Liver (tissue), 9 donors: ENCODE measurements around the gene DCTN5. TPM values are rescaled to one million over a fixed set of nuclear protein-coding genes. Genes with fewer than 3 reads are reported as not detected.

Experiments used
- DNase-seq: peaks from one replicate; pipeline ENCODE4 v3.0.0-alpha.2; 2017; ENCODE audit warnings: low spot score
- H3K27ac ChIP-seq, 2 donors: one replicate each; pipeline ENCODE4 v1.7.0; 2013; ENCODE audit warnings: inconsistent platforms in 2 of 2, low read length in 2 of 2, control low read depth in 1 of 2, low read depth in 1 of 2, mild to moderate bottlenecking in 1 of 2
- H3K27me3 ChIP-seq, 4 donors: one replicate each; pipeline versions ENCODE4 v1.6.1 to v1.7.0; 2013; ENCODE audit warnings: low read length in 3 of 4, inconsistent platforms in 1 of 4, mild to moderate bottlenecking in 1 of 4, moderate library complexity in 1 of 4; ENCODE audit not compliant: control insufficient read depth in 4 of 4, insufficient read depth in 4 of 4
- H3K36me3 ChIP-seq, 4 donors: one replicate each; pipeline versions ENCODE4 v1.6.1 to v1.7.0; 2013; ENCODE audit warnings: low read length in 3 of 4, mild to moderate bottlenecking in 3 of 4, low read depth in 1 of 4, moderate library complexity in 1 of 4; ENCODE audit not compliant: control insufficient read depth in 4 of 4, insufficient read depth in 3 of 4
- H3K4me1 ChIP-seq, 4 donors: one replicate each; pipeline versions ENCODE4 v1.6.1 to v1.7.0; 2013; ENCODE audit warnings: low read length in 3 of 4, mild to moderate bottlenecking in 3 of 4, moderate library complexity in 1 of 4; ENCODE audit not compliant: control insufficient read depth in 4 of 4, insufficient read depth in 4 of 4
- H3K4me3 ChIP-seq, 3 donors: one replicate each; pipeline versions ENCODE4 v1.6.1 to v1.7.0; 2013; ENCODE audit warnings: low read length in 3 of 3, control low read depth in 1 of 3, low read depth in 1 of 3, mild to moderate bottlenecking in 1 of 3
- H3K9ac ChIP-seq, 2 donors: one replicate each; pipeline ENCODE4 v1.7.0; 2013; ENCODE audit warnings: low read length in 2 of 2, mild to moderate bottlenecking in 2 of 2, moderate library complexity in 2 of 2, control low read depth in 1 of 2, low read depth in 1 of 2
- H3K9me3 ChIP-seq, 4 donors: one replicate each; pipeline versions ENCODE4 v1.6.1 to v1.7.0; 2013; ENCODE audit warnings: low read length in 3 of 4; ENCODE audit not compliant: control insufficient read depth in 4 of 4
- ATF3 ChIP-seq: IDR thresholded peaks from 2 replicates; pipeline ENCODE4 v1.6.1; 2016; ENCODE audit warnings: antibody characterized with exemption
- CTCF ChIP-seq: fragments of 150-350 bp; IDR thresholded peaks from 2 replicates; pipeline ENCODE4 v1.5.1; 2017; ENCODE audit warnings: improper control_type of control experiment, low read depth, low read length; ENCODE audit not compliant: missing input control
- EGR1 ChIP-seq, 2 donors: IDR thresholded peaks; 2 replicates each; pipeline ENCODE4 v1.6.1; 2016 to 2018; ENCODE audit warnings: antibody characterized with exemption in 2 of 2, low read depth in 2 of 2
- FOXA1 ChIP-seq: IDR thresholded peaks from 2 replicates; pipeline ENCODE4 v1.6.1; 2016; ENCODE audit warnings: antibody characterized with exemption
- FOXA2 ChIP-seq: IDR thresholded peaks from 2 replicates; pipeline ENCODE4 v1.6.1; 2016; ENCODE audit warnings: antibody characterized with exemption
- GABPA ChIP-seq, 2 donors: IDR thresholded peaks in 1 of 2; conservative IDR thresholded peaks in 1 of 2; 2 replicates each; pipeline ENCODE4 v1.6.1; 2016; ENCODE audit warnings: antibody characterized with exemption in 2 of 2, mild to moderate bottlenecking in 1 of 2, moderate library complexity in 1 of 2
- HNF4A ChIP-seq, 2 donors: conservative IDR thresholded peaks; 2 replicates each; pipeline ENCODE4 v1.6.1; 2016; ENCODE audit warnings: antibody characterized with exemption in 2 of 2, mild to moderate bottlenecking in 2 of 2
- HNF4G ChIP-seq: IDR thresholded peaks from 2 replicates; pipeline ENCODE4 v1.6.1; 2016; ENCODE audit warnings: antibody characterized with exemption
- JUND ChIP-seq, 2 donors: IDR thresholded peaks; 2 replicates each; pipeline ENCODE4 v1.6.1; 2016; ENCODE audit warnings: antibody characterized with exemption in 2 of 2
- NR2F2 ChIP-seq: IDR thresholded peaks from 2 replicates; pipeline ENCODE4 v1.6.1; 2016; ENCODE audit warnings: antibody characterized with exemption
- RAD21 ChIP-seq, 2 donors: IDR thresholded peaks; 2 replicates each; pipeline ENCODE4 v1.6.1; 2016; ENCODE audit warnings: antibody characterized with exemption in 2 of 2, mild to moderate bottlenecking in 2 of 2
- RXRA ChIP-seq, 2 donors: IDR thresholded peaks; 2 replicates each; pipeline ENCODE4 v1.6.1; 2017 to 2018; ENCODE audit warnings: antibody characterized with exemption in 2 of 2, mild to moderate bottlenecking in 1 of 2
- TAF1 ChIP-seq: conservative IDR thresholded peaks from 2 replicates; pipeline ENCODE4 v1.6.1; 2016; ENCODE audit warnings: antibody characterized with exemption, mild to moderate bottlenecking
- YY1 ChIP-seq: IDR thresholded peaks from 2 replicates; pipeline ENCODE4 v1.6.1; 2016; ENCODE audit warnings: antibody characterized with exemption, mild to moderate bottlenecking
- WGBS: extraction: QIAGEN DNeasy Blood & Tissue Kit; methylation state at CpG from one replicate; pipeline ENCODE4 v1.1.7; 2013; 5-methylcytosine and 5-hydroxymethylcytosine counted together
- polyA plus RNA-seq, 2 donors: library from polyadenylated mRNA; stranded (reverse) in 1 of 2; unstranded in 1 of 2; fragments of 200-250 nt in 1 of 2; fragments of >200 nt in 1 of 2; fragmentation: Nextera tagmentation in 1 of 2; extraction: Ambion mirVana in 1 of 2; gene quantifications; one replicate each; pipeline versions ENCODE4 v1.2.1 to v1.2.3, GENCODE V29; 2013 to 2015
- total RNA-seq, 2 donors: library from RNA; depleted of rRNA; stranded (reverse); fragments of >200 nt; gene quantifications; one replicate each; pipeline ENCODE4 v1.2.3, GENCODE V29; 2014
- TF ChIP-seq, protein P1 (sequence below): IDR thresholded peaks from 2 replicates; pipeline ENCODE4 v1.6.1; 2016; ENCODE audit warnings: antibody characterized with exemption, mild to moderate bottlenecking
- TF ChIP-seq, protein P2 (sequence below): IDR thresholded peaks from 2 replicates; pipeline ENCODE4 v1.6.1; 2016; ENCODE audit warnings: antibody characterized with exemption
- TF ChIP-seq, protein P3 (sequence below): IDR thresholded peaks from 2 replicates; pipeline ENCODE4 v1.6.1; 2016; ENCODE audit warnings: antibody characterized with exemption
- donor health status: healthy.
- donor health status: healthy.
- donor health status: healthy.
- donor health status: healthy.
- donor health status: healthy.

DCTN5 gene
- total and polyA plus RNA-seq, 4 donors, result 8.3 to 20.9 (median 16.0) TPM

DNA sequence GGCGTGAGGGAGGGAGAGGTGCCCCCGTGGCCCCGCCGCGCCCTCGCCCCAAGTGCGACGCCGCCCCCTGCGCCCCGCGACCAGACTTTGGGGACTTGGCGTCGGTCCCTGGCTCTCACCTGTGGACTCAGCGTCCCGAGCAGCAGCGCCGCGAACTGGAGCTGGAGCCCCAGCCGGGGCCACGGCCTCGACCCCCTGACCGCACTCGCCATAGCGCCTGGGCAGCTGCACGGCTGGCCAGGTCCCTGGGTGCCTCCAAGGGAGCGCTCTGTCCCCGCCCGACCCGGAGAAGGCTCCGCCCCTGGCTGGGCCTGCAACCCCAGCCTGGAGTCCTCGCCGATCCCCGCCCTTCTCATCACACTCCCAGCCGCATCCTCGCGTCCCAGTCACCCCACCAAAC, 71.7 kb downstream of the DCTN5 start, which contains the start of gene ERN2:
Gene ERN2, minus strand, starts transcription at position 247 of the 400 bp plus-strand sequence. Its CDS starts 35 bp downstream, at position 212.
- no peak within 1 kb of the TSS for H3K27ac ChIP-seq
- no peaks in the 10 kb centered on the region for H3K36me3 ChIP-seq
- H3K4me3 ChIP-seq, result no peak within 1 kb of the TSS
- no peaks in the 10 kb centered on the region for H3K4me1 ChIP-seq
- peaks cover 0 to 4% (median 2%) of the 10 kb centered on the region in 4 donors for H3K9me3 ChIP-seq
- H3K27me3 ChIP-seq, result peaks cover 0 to 7% (median 3%) of the 10 kb centered on the region in 4 donors
- 5% methylated on average over 37 of the region's 37 CpGs for whole genome bisulfite sequencing
- H3K9ac ChIP-seq, result no peak within 1 kb of the TSS
- no peak for TF ChIP-seq CTCF
- TF ChIP-seq TAF1, result no peak
- TF ChIP-seq, protein P1, sequence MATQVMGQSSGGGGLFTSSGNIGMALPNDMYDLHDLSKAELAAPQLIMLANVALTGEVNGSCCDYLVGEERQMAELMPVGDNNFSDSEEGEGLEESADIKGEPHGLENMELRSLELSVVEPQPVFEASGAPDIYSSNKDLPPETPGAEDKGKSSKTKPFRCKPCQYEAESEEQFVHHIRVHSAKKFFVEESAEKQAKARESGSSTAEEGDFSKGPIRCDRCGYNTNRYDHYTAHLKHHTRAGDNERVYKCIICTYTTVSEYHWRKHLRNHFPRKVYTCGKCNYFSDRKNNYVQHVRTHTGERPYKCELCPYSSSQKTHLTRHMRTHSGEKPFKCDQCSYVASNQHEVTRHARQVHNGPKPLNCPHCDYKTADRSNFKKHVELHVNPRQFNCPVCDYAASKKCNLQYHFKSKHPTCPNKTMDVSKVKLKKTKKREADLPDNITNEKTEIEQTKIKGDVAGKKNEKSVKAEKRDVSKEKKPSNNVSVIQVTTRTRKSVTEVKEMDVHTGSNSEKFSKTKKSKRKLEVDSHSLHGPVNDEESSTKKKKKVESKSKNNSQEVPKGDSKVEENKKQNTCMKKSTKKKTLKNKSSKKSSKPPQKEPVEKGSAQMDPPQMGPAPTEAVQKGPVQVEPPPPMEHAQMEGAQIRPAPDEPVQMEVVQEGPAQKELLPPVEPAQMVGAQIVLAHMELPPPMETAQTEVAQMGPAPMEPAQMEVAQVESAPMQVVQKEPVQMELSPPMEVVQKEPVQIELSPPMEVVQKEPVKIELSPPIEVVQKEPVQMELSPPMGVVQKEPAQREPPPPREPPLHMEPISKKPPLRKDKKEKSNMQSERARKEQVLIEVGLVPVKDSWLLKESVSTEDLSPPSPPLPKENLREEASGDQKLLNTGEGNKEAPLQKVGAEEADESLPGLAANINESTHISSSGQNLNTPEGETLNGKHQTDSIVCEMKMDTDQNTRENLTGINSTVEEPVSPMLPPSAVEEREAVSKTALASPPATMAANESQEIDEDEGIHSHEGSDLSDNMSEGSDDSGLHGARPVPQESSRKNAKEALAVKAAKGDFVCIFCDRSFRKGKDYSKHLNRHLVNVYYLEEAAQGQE, result no peak
- no peak for TF ChIP-seq HNF4G
- TF ChIP-seq, protein P2, sequence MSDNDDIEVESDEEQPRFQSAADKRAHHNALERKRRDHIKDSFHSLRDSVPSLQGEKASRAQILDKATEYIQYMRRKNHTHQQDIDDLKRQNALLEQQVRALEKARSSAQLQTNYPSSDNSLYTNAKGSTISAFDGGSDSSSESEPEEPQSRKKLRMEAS, result no peak
- TF ChIP-seq ATF3, result no peak
- TF ChIP-seq EGR1 (IDR thresholded peaks at IDR 0.05; ENCODE audit: low read depth in 2 of 2), result no peak
- no peak for TF ChIP-seq HNF4A (conservative IDR thresholded peaks at IDR 0.05)
- no peak for TF ChIP-seq JUND (IDR thresholded peaks at IDR 0.05)
- no peak for TF ChIP-seq RXRA (IDR thresholded peaks at IDR 0.05)
- no peak for TF ChIP-seq FOXA2
- no peak for TF ChIP-seq FOXA1
- TF ChIP-seq, protein P3, sequence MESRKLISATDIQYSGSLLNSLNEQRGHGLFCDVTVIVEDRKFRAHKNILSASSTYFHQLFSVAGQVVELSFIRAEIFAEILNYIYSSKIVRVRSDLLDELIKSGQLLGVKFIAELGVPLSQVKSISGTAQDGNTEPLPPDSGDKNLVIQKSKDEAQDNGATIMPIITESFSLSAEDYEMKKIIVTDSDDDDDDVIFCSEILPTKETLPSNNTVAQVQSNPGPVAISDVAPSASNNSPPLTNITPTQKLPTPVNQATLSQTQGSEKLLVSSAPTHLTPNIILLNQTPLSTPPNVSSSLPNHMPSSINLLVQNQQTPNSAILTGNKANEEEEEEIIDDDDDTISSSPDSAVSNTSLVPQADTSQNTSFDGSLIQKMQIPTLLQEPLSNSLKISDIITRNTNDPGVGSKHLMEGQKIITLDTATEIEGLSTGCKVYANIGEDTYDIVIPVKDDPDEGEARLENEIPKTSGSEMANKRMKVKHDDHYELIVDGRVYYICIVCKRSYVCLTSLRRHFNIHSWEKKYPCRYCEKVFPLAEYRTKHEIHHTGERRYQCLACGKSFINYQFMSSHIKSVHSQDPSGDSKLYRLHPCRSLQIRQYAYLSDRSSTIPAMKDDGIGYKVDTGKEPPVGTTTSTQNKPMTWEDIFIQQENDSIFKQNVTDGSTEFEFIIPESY, result no peak
- TF ChIP-seq NR2F2, result no peak
- no peak for TF ChIP-seq YY1
- TF ChIP-seq GABPA (IDR thresholded peaks at IDR 0.05 in 1 of 2, conservative IDR thresholded peaks at IDR 0.05 in 1 of 2), result no peak
- no peak for TF ChIP-seq RAD21 (IDR thresholded peaks at IDR 0.05)
- DNase-seq, result no peak
